SK-N-SH (cell line): ENCODE results near the gene SFTPA2.
"Not testable (repeated sequence)": the region's sequence is repeated elsewhere in the genome, so short reads cannot be mapped to it uniquely, and the experiment has no call there.

Source experiments
- EP300 ChIP-seq, 2 experiments: IDR thresholded peaks; 2 replicates each; pipeline versions ENCODE4 v1.4.0 to v1.6.1; 2012; ENCODE audit warnings: borderline replicate concordance in 1 of 2, low read depth in 1 of 2, low read length in 1 of 2
- FOXM1 ChIP-seq: IDR thresholded peaks from 2 replicates; pipeline ENCODE4 v1.4.0; 2012; ENCODE audit warnings: low read depth, mild to moderate bottlenecking
- NFIC ChIP-seq: IDR thresholded peaks from 2 replicates; pipeline ENCODE4 v1.4.0; 2012; ENCODE audit warnings: borderline replicate concordance
- NRF1 ChIP-seq: IDR thresholded peaks from 2 replicates; pipeline ENCODE4 v1.6.1; 2012; ENCODE audit warnings: low read depth, mild to moderate bottlenecking, low read length
- TF ChIP-seq, protein P1 (sequence below): fragments of 200-600 bp; sonication (generic); IDR thresholded peaks from 2 replicates; pipeline ENCODE4 v1.6.1; 2017; ENCODE audit warnings: antibody characterized with exemption, mild to moderate bottlenecking, moderate library complexity

- TF ChIP-seq, protein P1, sequence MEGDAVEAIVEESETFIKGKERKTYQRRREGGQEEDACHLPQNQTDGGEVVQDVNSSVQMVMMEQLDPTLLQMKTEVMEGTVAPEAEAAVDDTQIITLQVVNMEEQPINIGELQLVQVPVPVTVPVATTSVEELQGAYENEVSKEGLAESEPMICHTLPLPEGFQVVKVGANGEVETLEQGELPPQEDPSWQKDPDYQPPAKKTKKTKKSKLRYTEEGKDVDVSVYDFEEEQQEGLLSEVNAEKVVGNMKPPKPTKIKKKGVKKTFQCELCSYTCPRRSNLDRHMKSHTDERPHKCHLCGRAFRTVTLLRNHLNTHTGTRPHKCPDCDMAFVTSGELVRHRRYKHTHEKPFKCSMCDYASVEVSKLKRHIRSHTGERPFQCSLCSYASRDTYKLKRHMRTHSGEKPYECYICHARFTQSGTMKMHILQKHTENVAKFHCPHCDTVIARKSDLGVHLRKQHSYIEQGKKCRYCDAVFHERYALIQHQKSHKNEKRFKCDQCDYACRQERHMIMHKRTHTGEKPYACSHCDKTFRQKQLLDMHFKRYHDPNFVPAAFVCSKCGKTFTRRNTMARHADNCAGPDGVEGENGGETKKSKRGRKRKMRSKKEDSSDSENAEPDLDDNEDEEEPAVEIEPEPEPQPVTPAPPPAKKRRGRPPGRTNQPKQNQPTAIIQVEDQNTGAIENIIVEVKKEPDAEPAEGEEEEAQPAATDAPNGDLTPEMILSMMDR = not testable (repeated sequence)
- not testable (repeated sequence) for TF ChIP-seq NRF1; EP300 (IDR thresholded peaks at IDR 0.05; ENCODE audit: borderline replicate concordance in 1 of 2, low read depth in 1 of 2, low read length in 1 of 2); FOXM1; NFIC
These were observed 31.9 kb downstream of the SFTPA2 start for GRCh38 chr10:79528261-79528660.
